T-cell (primary cell): ENCODE data around the gene PLAC1. TPM values are rescaled to one million over a fixed set of nuclear protein-coding genes. Genes with fewer than 3 reads are reported as not detected.

Source experiments
- ATAC-seq, 4 experiments: fragments of 200-7000 bp in 3 of 4; fragments of 150-1000 bp in 1 of 4; cut with Tn5 transposase; replicated peaks in 1 of 4; 1 replicate in 3 of 4; 2 replicates in 1 of 4; pipeline ENCODE4 v1.10.0; 2021; ENCODE audit warnings: moderate library complexity in 3 of 4, mild to moderate bottlenecking in 2 of 4, moderate number of reproducible peaks in 1 of 4
- CTCF ChIA-PET, 2 donors: fragments of 300-600 bp; sonication (Branson Sonifier 250); formaldehyde crosslinking; loops; one replicate each; lab custom pipeline; 2022; ENCODE audit warnings: antibody characterized with exemption in 2 of 2; lab: Charles Lee
- POLR2A ChIA-PET, 2 donors: fragments of 300-600 bp; sonication (Branson Sonifier 250); formaldehyde crosslinking; loops; one replicate each; lab custom pipeline; 2022; ENCODE audit warnings: antibody characterized with exemption in 2 of 2; lab: Charles Lee
- DNase-seq, 35 experiments: peaks; one replicate each; pipeline versions ENCODE4 v3.0.0 to v3.0.0-alpha.2; 2013 to 2023
- H3K27ac ChIP-seq: one replicate; pipeline ENCODE4 v1.5.1; 2013; ENCODE audit warnings: low read length
- H3K27me3 ChIP-seq, 2 experiments: replicated peaks in 1 of 2; 1 replicate in 1 of 2; 2 replicates in 1 of 2; pipeline versions ENCODE4 v1.6.1 to v1.7.0; 2013; ENCODE audit warnings: low read length in 1 of 2, mixed read lengths in 1 of 2; ENCODE audit not compliant: control insufficient read depth in 2 of 2, insufficient read depth in 2 of 2; ENCODE audit errors: extremely low read depth in 1 of 2
- H3K36me3 ChIP-seq, 2 donors: 1 replicate in 1 of 2; 2 replicates in 1 of 2; pipeline versions ENCODE4 v1.6.1 to v1.7.0; 2013; ENCODE audit warnings: low read length in 1 of 2; ENCODE audit not compliant: control insufficient read depth in 2 of 2, insufficient read depth in 1 of 2; ENCODE audit errors: extremely low read depth in 1 of 2
- H3K4me1 ChIP-seq, 2 experiments: 1 replicate in 1 of 2; 2 replicates in 1 of 2; pipeline versions ENCODE4 v1.6.1 to v1.7.0; 2013; ENCODE audit warnings: low read length in 2 of 2, mixed read lengths in 1 of 2; ENCODE audit not compliant: insufficient read depth in 2 of 2, control insufficient read depth in 1 of 2; ENCODE audit errors: extremely low read depth in 1 of 2
- H3K4me3 ChIP-seq, 2 donors: 1 replicate in 1 of 2; 2 replicates in 1 of 2; pipeline versions ENCODE4 v1.5.1 to v1.7.0; 2013; ENCODE audit warnings: mild to moderate bottlenecking in 2 of 2, low read length in 1 of 2, moderate library complexity in 1 of 2; ENCODE audit not compliant: control insufficient read depth in 1 of 2; ENCODE audit errors: extremely low read depth in 1 of 2
- H3K9me3 ChIP-seq: 2 replicates; pipeline ENCODE4 v1.7.0; 2013
- H3K27ac Mint-ChIP-seq, 2 donors: one replicate each; pipeline ENCODE4 v1.8.0; 2020 to 2021; ENCODE audit warnings: mild to moderate bottlenecking in 2 of 2, mixed read lengths in 2 of 2
- H3K27me3 Mint-ChIP-seq, 2 donors: one replicate each; pipeline ENCODE4 v1.8.0; 2021 to 2022; ENCODE audit warnings: mixed read lengths in 2 of 2
- H3K36me3 Mint-ChIP-seq: one replicate; pipeline ENCODE4 v1.8.0; 2021; ENCODE audit warnings: mixed read lengths
- H3K4me1 Mint-ChIP-seq, 3 donors: one replicate each; pipeline ENCODE4 v1.8.0; 2020 to 2022; ENCODE audit warnings: mixed read lengths in 3 of 3, mild to moderate bottlenecking in 1 of 3
- H3K4me3 Mint-ChIP-seq, 3 donors: one replicate each; pipeline ENCODE4 v1.8.0; 2020 to 2022; ENCODE audit warnings: mild to moderate bottlenecking in 3 of 3, mixed read lengths in 3 of 3, moderate library complexity in 3 of 3
- H3K9me3 Mint-ChIP-seq, 3 donors: one replicate each; pipeline ENCODE4 v1.8.0; 2020 to 2022; ENCODE audit warnings: mixed read lengths in 3 of 3
- WGBS: methylation state at CpG from one replicate; pipeline ENCODE4 v1.1.5; 2013; ENCODE audit warnings: missing lambda C conversion rate; ENCODE audit not compliant: insufficient coverage; 5-methylcytosine and 5-hydroxymethylcytosine counted together
- total RNA-seq, 35 experiments: library from RNA in 6 of 35; stranded (reverse) in 6 of 35; fragments of 120-200 nt in 1 of 35; gene quantifications; one replicate each; pipeline versions ENCODE4 v1.2.1 to v1.2.4 and lab custom pipeline; 2013 to 2026

PLAC1 gene
- total RNA-seq, 5 donors from 2014 or later (not counting 1 experiment from before 2014, with no cell fraction given): not detected

- H3K9me3 ChIP-seq: no peaks in the 10 kb centered on the region
- no peak overlapping the region for H3K27ac Mint-ChIP-seq
- no peak for DNase-seq
- no peak overlapping the region for H3K4me3 ChIP-seq
- no peak overlapping the region for H3K4me3 Mint-ChIP-seq
- H3K27ac ChIP-seq: no peak overlapping the region
- peaks cover 0 to 2% of the 10 kb centered on the region in 2 experiments for H3K4me1 ChIP-seq
- H3K27me3 ChIP-seq: no peaks in the 10 kb centered on the region
- WGBS: 89% methylated on average over 1 of the region's 2 CpGs
- POLR2A ChIA-PET: no interaction called here
- no peaks in the 10 kb centered on the region for H3K36me3 Mint-ChIP-seq
- peaks cover 15 to 38% of the 10 kb centered on the region in 2 donors for H3K27me3 Mint-ChIP-seq
- no peaks in the 10 kb centered on the region for H3K36me3 ChIP-seq
- no peaks in the 10 kb centered on the region for H3K9me3 Mint-ChIP-seq
- ATAC-seq: no peak
- CTCF ChIA-PET: no interaction called here
- H3K4me1 Mint-ChIP-seq: no peaks in the 10 kb centered on the region
Measured at GRCh38 chrX:134562002-134562401, 96.3 kb downstream of the PLAC1 start.

DNA sequence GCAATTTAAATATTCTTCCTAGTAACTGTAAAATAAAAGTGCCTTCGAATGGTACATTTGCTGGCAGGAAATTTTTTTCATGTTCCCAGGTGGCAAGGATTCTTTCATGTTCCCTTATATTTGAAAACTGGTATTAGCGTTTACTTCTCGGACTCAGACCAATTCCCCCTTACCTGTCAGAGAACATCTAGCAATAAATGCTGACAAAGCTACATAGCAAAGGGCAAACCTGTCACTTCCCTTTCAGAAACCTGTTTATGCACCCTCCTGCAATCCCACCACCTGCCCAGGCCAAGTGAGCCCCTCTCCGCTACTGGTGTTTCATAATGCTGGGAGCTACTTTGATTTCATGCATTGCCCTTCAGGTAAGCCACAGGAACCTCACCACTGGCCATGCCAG, 100.1 kb downstream of the PLAC1 start:
- H3K4me3 ChIP-seq: no peak overlapping the region
- ATAC-seq (no peak), DNase-seq (no peak)
- peaks cover 40 to 56% of the 10 kb centered on the region in 2 donors for H3K27me3 Mint-ChIP-seq
- no peaks in the 10 kb centered on the region for H3K9me3 ChIP-seq
- ChIA-PET POLR2A (no interaction called here), CTCF (interaction anchor here in 1 of 2 donors (0.6 kb wide), 1 partner anchor 19 kb away, joined by 3 read pairs; no protein-coding TSS in a partner anchor)
- H3K27me3 ChIP-seq: no peaks in the 10 kb centered on the region
- no CpG with 5 or more reads among the region's 4 CpGs for WGBS
- H3K4me1 Mint-ChIP-seq: no peaks in the 10 kb centered on the region
- H3K36me3 Mint-ChIP-seq: no peaks in the 10 kb centered on the region
- no peak overlapping the region for H3K4me3 Mint-ChIP-seq
- no peaks in the 10 kb centered on the region for H3K9me3 Mint-ChIP-seq
- H3K27ac Mint-ChIP-seq: no peak overlapping the region
- no peak overlapping the region for H3K27ac ChIP-seq
- peaks cover 0 to 2% of the 10 kb centered on the region in 2 experiments for H3K4me1 ChIP-seq
- H3K36me3 ChIP-seq: no peaks in the 10 kb centered on the region

DNA sequence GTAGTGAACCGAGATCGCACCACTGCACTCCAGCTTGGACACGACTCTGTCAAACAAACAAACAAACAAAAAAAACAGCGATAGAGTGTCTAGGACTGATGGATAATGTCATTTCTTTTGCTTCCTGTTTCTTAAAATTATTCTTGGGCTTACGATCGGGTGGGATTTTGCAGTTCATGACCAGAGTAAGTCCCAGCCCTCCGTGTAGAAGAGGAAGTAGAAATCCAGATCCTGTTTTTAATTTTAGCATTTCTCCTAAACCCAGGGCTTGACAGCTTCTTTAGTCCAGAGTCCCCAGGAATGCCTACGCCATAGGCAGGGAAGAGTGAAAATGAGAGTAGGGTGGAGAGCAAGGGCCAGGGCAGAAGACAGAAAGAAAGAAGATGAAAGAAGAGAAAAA, 104.0 kb downstream of the PLAC1 start:
- WGBS: no CpG with 5 or more reads among the region's 8 CpGs
- POLR2A ChIA-PET: no interaction called here
- peaks cover 45 to 56% of the 10 kb centered on the region in 2 donors for H3K27me3 Mint-ChIP-seq

DNA sequence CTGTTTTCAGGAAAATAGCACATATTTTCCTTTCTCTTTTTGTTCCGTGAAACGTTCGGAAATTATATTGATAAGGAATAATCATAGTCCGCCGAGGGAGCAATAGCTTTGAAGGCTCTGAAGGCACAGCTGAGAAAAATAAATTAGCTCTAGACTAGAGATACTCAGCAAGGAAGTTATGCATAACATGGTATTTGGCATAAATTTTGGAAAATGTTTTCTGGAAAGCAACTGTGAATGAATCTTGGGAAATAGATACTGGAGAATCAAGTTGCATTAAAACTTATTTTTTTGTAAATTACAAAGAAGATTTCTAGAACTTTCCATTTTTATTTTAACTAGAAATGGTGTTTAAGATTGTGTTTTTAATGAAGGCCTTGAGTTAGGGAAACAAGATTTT, 105.9 kb downstream of the PLAC1 start:
- no peaks in the 10 kb centered on the region for H3K9me3 Mint-ChIP-seq
- peaks cover 8 to 24% of the 10 kb centered on the region in 2 experiments for H3K4me1 ChIP-seq
- peaks cover 0 to 28% of the 10 kb centered on the region in 2 experiments for H3K27me3 ChIP-seq
- DNase-seq: no peak
- H3K27me3 Mint-ChIP-seq: peaks cover 61 to 62% of the 10 kb centered on the region in 2 donors
- no peak overlapping the region for H3K4me3 ChIP-seq
- H3K36me3 ChIP-seq: no peaks in the 10 kb centered on the region
- no peak overlapping the region for H3K27ac ChIP-seq
- no CpG with 5 or more reads among the region's 5 CpGs for WGBS
- peaks cover 20 to 25% (median 21%) of the 10 kb centered on the region in 3 donors for H3K4me1 Mint-ChIP-seq
- no peak overlapping the region for H3K27ac Mint-ChIP-seq
- POLR2A ChIA-PET: no interaction called here
- H3K36me3 Mint-ChIP-seq: no peaks in the 10 kb centered on the region
- CTCF ChIA-PET: no interaction called here
- no peak for ATAC-seq
- H3K4me3 Mint-ChIP-seq: no peak overlapping the region
- H3K9me3 ChIP-seq: no peaks in the 10 kb centered on the region

More for the DNA sequence above, 104.0 kb downstream of the PLAC1 start:
- no peak for ATAC-seq
- H3K27me3 ChIP-seq: peaks cover 0 to 18% of the 10 kb centered on the region in 2 experiments
- no peak overlapping the region for H3K4me3 ChIP-seq
- H3K36me3 Mint-ChIP-seq: no peaks in the 10 kb centered on the region
- H3K4me3 Mint-ChIP-seq: no peak overlapping the region
- no peak overlapping the region for H3K27ac ChIP-seq
- H3K4me1 ChIP-seq: peaks cover 5 to 12% of the 10 kb centered on the region in 2 experiments
- H3K36me3 ChIP-seq: no peaks in the 10 kb centered on the region
- H3K9me3 ChIP-seq: no peaks in the 10 kb centered on the region
- H3K4me1 Mint-ChIP-seq: peaks cover 7 to 11% (median 10%) of the 10 kb centered on the region in 3 donors
- H3K9me3 Mint-ChIP-seq: no peaks in the 10 kb centered on the region
- CTCF ChIA-PET: no interaction called here
- no peak for DNase-seq
- H3K27ac Mint-ChIP-seq: no peak overlapping the region

DNA sequence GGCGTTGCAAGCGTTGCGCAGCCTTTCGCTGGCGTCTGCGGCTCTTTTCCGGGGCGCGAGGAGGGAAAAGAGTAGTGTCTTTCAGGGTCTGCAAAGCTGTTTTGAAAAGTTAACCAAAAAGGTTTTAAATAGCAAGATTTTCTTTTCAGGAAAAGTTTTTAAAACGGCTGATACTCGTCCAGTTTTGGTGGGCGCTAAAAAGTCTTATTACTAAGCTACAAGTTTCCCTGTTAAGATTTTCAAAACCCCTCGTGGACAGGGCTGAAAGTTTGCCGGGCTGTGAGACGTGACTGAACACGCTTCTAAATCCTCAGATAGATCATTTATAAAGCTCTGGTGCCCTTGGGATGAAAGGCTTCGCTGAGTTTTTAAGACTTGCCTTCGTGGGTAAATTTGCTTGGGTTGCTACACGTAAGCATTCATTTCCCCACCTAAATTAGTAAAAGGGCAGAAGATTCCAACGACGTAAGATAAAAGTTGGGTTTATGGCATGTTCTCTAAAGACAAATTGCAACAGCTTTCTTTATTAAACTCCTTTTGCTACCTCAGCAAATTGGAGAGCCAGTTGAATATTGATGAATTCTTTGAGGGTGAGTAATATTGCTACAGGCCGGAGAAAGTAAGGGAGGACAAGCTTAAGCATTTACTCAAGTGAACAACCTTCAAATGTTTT, 106.8 kb downstream of the PLAC1 start:
- H3K36me3 ChIP-seq: no peaks in the 10 kb centered on the region
- Mint-ChIP-seq H3K27ac (no peak overlapping the region), H3K36me3 (no peaks in the 10 kb centered on the region), H3K27me3 (peaks cover 66 to 68% of the 10 kb centered on the region in 2 donors), H3K4me1 (peaks cover 20 to 25% (median 21%) of the 10 kb centered on the region in 3 donors), H3K4me3 (peak overlapping the region in 2 of 3 donors; percentile 18 to 94), H3K9me3 (no peaks in the 10 kb centered on the region)
- no peak overlapping the region for H3K27ac ChIP-seq
- CTCF ChIA-PET: no interaction called here
- peak overlapping the region in 1 of 2 donors; percentile 69 for H3K4me3 ChIP-seq
- POLR2A ChIA-PET: interaction anchor here in 1 of 2 donors (0.5 kb wide), 1 partner anchor 252 kb away, joined by 6 read pairs; no protein-coding TSS in a partner anchor
- no peaks in the 10 kb centered on the region for H3K9me3 ChIP-seq
- no peak for ATAC-seq
- WGBS: 44% methylated on average over 9 of the region's 22 CpGs
- DNase-seq: no peak
- peaks cover 0 to 33% of the 10 kb centered on the region in 2 experiments for H3K27me3 ChIP-seq
- H3K4me1 ChIP-seq: peaks cover 8 to 24% of the 10 kb centered on the region in 2 experiments

GRCh38 chrX:134548257-134549201, 109.7 kb downstream of the PLAC1 start:
- WGBS: 9% methylated on average over 11 of the region's 33 CpGs
- Histone ChIP-seq H3K9me3 (no peaks in the 10 kb centered on the region), H3K4me3 (peak overlapping the region; percentile 45 to 75), H3K4me1 (peaks cover 8 to 26% of the 10 kb centered on the region in 2 experiments), H3K36me3 (no peaks in the 10 kb centered on the region), H3K27me3 (peaks cover 0 to 55% of the 10 kb centered on the region in 2 experiments), H3K27ac (no peak overlapping the region)
- Mint-ChIP-seq H3K9me3 (no peaks in the 10 kb centered on the region), H3K36me3 (no peaks in the 10 kb centered on the region), H3K27ac (peak overlapping the region; percentile 11 to 71), H3K27me3 (peaks cover 47 to 61% of the 10 kb centered on the region in 2 donors), H3K4me1 (peaks cover 20 to 25% (median 21%) of the 10 kb centered on the region in 3 donors), H3K4me3 (peak overlapping the region; percentile 69 to 94 (median 81))
- ATAC-seq (no peak), DNase-seq (peak in 1 of 35 experiments; percentile 18)
- CTCF ChIA-PET: no interaction called here
- POLR2A ChIA-PET: no interaction called here
